NB4 (cell line): ENCODE results near the gene PCDHGA3.

Source experiments
- CTCF ChIP-seq: IDR thresholded peaks from one replicate; pipeline ENCODE4 v1.5.1; 2012; ENCODE audit warnings: low read depth, low read length
- MAX ChIP-seq: IDR thresholded peaks from 2 replicates; pipeline ENCODE4 v1.6.1; 2011; ENCODE audit warnings: low read depth, low read length
- MYC ChIP-seq: IDR thresholded peaks from 2 replicates; pipeline ENCODE4 v1.6.1; 2011; ENCODE audit warnings: low read depth, low read length
- POLR2A ChIP-seq: IDR thresholded peaks from 2 replicates; pipeline ENCODE4 v1.6.1; 2011; ENCODE audit warnings: mild to moderate bottlenecking; ENCODE audit not compliant: insufficient read length; ENCODE audit errors: extremely low read depth

GRCh38 chr5:141373673-141374317 lies 30.2 kb downstream of the PCDHGA3 start, which contains the start of gene PCDHGA6:
- TF ChIP-seq CTCF, result peak; percentile 15
- TF ChIP-seq POLR2A, result no peak
- no peak for TF ChIP-seq MAX
- no peak for TF ChIP-seq MYC
